Mesenteric fat pad (tissue), 1 donor: ENCODE results near the gene SRP68. TPM values are rescaled to one million over a fixed set of nuclear protein-coding genes. Genes with fewer than 3 reads are reported as not detected.

Experiments
- DNase-seq: peaks from one replicate; pipeline ENCODE4 v3.0.0-alpha.2; 2020; ENCODE audit warnings: low spot score
- total RNA-seq: library from RNA; stranded (reverse); fragmentation: NEBNext Ultra II Directional; extraction: Animal tissue kit (Norgen Biotek cat#: 25700); gene quantifications from one replicate; pipeline ENCODE4 v1.2.1, GENCODE V29; 2021
- donor health status: DM: yes; HTN: yes; CAD: no.

SRP68 gene
- total RNA-seq, 1 donor from 2014 or later = 69.1 TPM

DNA sequence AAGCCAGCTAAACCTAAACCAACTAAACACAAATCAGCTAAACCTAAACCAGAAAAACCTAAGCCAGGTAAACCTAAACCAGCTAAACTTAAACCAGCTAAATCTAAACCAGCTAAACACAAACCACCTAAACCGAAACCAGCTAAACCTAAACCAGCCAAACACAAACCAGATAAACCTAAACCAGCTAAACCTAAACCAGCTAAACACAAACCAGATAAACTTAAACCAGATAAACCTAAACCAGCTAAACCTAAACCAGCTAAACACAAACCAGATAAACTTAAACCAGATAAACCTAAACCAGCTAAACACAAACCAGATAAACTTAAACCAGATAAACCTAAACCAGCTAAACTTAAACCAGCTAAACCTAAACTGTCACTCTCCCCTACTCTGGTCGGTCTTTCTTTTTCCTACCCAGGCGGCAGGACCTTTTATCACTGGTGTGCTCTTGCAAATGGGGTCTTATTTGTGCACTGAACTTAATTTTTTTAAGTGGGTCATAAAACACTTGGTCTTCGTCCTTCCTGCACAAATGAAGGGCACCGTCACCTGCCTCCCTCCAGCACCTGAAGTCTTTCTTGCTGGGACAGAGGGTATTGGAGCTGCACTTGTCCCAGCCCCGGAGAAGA, 52.4 kb downstream of the SRP68 start:
- no peak for DNase-seq

DNA sequence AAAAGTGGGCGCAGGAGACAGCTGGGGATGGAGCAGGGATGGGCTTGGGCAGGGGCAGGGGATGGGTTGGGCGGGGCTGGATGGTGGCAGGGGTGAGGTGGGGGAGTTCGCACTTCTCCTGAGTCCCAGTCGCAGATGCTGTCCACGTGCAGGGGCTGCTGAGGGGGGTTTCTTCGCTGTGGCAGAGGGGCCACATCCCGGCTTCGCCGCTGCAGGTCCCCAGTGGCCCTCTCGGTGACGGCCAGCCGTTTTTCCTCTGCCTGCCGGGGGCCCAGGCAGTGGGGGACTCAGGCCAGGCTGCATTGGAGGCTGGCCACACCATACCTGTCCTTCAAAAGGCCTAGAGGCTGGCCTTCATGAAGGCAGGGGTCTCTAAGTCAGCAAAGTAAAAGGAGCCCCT, 53.5 kb downstream of the SRP68 start:
- no peak for DNase-seq

DNA sequence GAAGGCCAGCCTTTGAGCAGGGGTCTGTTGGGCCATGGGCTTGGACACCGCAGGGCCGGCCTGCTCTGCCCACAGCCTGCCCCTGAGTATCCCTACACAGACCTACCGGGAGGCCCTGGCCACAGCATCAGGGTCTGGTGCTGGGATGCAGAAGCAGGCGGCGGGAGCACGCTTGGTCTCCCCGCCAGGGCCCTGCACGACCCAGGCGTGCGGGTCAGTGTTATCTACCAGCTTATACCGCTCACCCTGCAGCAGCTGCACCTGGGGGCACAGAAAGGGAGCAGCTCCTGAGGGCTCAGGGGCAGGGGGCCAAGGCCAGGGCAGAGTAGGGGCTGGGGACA, 54.0 kb downstream of the SRP68 start:
- no peak for DNase-seq

DNA sequence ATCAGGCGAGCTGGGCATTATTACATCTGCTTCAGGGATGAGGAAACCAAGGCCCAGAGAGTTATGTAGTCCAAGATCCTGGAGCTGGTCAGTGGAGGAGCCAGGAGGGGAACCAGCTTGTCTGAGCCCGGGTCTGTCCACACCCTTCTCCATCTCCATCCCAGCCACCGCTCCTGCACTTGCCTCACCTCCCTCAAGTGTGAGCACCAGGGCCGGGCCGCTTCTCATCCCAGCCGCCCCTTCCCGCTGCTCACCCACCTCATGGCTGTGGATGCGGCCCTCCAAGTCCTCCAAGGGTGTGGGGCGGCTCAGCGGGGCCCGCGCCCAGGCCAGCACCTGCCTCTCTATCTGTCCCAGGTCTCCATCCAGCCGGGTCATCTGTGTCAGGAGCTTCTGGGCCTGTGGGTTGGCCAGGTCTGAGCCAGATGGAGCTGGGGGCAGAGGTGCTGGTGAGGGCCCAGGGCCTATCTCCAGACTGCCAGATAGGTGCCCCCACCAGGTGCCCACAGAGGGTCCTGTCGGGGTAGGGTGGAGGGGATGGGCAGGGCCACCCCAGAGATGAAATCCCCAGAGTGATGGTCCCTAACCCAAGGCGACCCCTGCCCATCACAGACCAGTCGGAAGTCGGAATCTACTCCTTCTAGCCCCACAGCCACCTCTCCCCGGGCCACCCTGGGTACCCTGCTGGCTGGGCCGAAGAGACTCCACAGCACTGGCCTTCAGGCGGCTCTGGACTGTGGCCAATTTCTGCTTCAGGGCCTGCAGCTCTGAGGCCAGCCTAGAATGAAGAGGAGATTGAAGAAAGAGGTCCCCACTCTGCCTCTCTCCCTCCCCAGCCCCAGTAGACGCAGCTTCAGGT, 54.6 kb downstream of the SRP68 start:
- no peak for DNase-seq

DNA sequence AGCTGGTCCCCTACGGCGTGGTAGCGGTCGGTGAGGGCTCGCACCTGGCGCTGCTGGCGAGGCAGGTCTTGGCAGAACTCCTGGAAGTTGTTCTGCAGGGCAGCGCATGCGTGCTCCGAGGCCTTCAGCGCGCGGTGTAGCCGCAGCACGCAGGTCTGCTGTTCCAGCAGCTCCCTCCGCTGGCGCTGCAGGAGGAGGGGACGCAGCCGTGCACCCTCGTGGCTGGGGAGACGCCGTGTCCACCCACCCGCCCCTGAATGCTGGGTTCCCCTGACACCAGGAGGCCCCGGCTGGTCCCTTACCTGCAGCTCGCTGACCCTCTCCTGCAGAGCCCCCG, 57.4 kb downstream of the SRP68 start:
- DNase-seq = no peak

DNA sequence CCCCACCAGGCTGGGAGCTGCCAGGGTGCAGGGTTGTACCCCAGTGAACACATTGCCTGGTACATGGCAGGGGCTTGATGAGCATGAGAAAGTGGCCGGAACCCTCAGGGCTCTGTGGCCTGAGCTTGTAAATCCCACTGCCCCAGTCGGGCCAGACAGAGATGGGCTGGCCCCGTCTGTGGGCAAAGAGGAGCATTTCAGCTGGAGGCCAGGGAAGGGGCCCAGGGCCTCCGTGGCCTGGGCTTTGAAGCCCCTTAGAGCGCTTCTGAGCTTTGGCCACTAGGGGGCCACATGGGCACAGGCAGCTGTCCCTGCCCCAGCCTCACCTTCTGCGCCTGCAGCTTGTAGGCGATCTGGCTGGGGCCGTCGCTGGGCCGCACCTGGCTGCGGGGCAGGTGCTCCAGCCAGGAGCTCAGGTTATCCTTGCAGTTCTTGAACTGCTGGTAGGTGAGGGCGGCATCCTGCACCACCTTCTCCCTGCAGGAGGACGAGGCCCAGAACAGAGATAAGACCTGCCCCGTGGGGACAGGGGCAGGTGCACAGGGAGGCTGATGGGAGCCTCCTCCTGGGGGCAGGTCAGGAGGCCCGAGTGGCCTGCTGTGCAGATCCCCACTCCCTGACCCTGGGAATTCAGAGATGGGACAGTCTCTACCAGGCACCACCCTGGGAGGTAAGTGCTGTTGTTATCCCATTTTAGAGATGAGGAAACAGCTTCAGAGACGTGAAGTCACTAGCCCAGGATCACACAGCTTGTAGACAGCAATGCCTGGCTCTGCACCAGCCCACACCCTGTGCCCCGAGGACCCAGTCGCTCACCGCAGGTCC, 58.0 kb downstream of the SRP68 start:
- no peak for DNase-seq

DNA sequence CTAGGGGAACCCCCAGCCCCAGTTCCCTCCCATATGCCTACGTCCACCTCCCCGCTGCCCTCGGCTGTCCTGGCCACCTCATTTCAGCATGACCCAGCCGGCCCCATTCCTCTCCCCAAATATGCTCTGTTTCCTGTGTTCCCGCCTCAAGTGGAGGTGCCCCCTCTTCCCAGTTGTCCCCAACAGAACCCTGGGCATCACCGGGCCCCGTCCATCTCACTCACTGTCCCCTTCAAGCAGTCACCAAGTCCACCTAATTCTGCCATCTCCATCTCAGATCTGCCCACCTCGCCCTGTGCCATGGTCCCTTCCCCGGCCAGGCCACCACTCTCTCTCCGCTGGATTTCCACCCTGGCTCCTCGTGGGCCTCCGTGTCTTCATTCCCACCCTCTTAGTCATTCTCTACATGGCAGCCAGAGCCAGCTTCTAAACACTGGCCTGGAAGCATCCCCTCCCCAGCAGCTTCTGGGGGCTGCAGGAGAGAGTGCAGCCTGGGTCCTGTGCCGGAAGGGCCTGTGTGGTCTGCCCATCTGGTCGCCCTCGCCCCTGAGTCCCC, 58.9 kb downstream of the SRP68 start:
- no peak for DNase-seq

DNA sequence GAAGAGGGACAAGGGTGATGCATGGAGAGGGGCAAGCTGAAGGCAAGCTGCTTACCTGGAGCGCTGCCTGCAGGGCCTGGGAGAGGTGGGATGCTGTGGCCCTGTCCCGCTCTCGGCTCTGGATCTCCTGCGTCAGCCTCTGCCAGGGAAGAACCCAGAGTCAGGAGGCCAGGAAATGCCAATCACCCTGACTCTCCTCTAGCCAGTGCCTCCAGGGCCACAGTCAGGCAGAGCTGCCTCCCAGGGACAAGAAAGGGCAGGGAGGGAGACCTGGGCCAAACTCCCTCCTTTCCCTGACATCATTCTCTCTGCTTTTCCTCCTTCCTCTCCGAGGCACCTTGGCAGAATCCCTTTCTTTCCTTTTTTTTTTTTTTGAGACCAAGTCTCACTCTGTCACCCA, 60.4 kb downstream of the SRP68 start:
- no peak for DNase-seq

DNA sequence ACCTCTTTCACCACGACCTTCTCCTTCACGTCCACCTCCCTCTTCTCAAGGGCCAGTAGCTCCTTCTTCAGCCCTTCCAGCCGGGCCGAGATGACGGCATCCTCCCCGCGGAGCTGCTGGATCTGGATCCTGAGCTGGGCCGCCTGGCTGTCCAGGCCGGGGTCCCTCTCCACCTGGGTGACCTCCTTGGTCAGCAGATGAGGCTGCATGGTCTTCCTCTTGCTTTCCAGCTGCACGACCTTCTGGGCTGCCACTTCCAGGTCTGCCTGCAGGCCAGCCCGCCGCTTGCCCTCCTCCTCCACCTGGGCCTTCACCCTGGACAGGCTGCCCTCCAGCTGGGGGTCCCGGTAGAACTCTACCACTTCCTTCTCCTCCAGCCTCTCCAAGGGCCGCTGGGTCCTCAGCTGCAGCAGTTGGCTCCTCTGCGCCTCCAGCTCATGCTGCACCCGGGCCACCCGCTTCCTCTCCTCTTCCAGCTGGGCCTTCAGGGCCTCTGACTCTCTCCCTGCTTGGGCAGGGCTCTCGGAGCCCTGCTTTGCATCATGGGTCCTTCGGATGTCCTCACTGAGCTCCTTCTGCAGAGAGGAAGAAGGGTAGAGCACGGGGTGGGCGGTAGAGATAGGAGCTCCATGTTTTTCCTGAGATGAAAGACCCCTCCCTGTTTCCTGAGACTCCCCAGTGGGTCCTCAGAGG, 62.2 kb downstream of the SRP68 start:
- DNase-seq = no peak

DNA sequence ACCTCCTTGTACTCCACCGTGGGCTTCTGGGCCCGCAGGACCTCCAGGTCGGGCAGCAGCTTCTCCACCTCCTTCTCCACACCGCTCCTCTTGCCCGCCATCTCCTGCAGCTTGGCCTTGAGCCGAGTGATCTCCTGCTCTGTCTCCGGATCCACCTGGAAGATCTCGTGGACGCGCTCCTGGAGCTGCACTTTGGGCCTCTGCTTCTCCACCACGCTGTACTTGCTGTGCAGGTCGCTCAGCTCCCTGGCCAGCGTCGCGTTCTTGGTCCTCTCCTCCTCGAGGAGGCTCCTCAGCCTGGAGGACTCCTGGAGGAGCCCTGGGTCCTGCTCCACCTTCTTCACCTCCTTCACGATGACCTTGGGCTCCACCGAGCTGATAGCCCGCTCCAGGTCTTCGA, 62.9 kb downstream of the SRP68 start:
- DNase-seq = no peak

DNA sequence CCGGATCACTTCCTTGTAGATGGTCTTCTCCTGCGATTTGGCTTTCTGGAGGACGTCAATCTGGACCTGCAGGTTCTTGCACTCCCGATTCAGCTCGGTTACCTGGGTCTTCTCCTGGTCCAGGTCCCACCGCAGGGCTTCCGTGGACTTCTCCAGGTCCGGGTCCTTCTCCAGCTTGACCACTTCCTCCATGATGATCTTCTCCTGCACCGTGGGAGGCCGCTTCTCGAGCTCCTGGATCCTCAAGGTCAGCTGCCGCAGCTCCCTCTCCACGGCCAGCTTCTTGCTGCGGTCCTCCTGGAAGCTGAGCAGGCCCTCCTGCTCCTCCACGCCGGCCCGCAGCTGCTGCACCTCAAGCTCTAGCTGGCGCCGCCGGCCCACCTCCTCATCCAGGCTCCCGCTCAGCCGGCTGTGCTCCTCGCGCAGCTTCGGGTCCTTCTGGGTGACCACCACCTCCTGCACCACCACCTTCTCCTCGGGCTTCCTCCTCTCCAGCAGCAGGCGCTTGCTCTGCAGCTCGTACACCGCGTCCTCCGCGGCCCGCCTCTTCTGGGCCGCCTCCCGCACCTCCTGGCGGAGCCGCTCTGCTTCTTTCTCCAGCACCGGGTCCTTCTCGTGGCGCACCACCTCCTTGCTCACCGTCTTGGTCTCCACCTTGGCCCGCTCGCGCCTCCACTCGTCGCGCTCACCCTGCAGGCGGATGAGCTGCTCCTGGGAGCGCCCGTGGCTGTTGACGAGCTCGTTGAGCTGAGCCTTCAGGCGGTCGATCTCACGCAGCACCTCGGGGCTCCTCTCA, 63.5 kb downstream of the SRP68 start:
- no peak for DNase-seq

DNA sequence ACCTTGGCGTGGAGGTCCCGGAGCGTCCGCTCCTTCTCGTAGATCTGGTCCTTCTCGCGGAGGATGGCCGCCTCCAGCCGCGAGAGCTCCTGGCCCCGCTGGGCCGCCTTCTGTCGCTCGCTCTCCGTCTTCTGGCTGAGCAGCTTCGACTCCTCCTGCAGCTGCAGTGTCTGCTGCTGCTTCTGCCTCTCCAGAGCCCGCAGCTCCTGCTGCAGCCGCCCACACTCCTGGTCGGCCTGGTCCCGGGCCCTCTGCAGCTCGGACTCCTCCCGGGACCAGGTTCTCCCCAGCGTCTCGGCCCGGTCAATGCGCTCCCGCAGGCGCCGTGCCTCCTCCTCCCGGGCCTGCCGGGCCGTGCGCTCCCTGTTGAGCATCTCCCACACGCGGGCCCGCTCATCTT, 64.1 kb downstream of the SRP68 start:
- DNase-seq = no peak

DNA sequence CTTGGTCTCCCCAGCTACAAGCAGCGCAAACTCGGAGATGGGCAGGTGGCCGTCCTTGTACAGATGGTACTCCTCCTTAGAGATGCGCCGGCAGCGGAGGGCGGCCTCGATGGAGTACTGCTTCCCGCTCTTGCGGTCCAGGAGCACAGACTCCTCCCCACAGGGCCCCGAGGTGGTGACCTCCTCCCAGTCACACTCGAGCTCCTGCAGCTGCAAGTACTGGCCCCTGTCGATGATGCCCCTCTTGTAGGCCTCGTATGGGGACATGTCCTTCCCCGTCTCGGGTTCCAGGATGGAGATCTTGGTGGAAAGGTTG, 64.5 kb downstream of the SRP68 start:
- DNase-seq = no peak

DNA sequence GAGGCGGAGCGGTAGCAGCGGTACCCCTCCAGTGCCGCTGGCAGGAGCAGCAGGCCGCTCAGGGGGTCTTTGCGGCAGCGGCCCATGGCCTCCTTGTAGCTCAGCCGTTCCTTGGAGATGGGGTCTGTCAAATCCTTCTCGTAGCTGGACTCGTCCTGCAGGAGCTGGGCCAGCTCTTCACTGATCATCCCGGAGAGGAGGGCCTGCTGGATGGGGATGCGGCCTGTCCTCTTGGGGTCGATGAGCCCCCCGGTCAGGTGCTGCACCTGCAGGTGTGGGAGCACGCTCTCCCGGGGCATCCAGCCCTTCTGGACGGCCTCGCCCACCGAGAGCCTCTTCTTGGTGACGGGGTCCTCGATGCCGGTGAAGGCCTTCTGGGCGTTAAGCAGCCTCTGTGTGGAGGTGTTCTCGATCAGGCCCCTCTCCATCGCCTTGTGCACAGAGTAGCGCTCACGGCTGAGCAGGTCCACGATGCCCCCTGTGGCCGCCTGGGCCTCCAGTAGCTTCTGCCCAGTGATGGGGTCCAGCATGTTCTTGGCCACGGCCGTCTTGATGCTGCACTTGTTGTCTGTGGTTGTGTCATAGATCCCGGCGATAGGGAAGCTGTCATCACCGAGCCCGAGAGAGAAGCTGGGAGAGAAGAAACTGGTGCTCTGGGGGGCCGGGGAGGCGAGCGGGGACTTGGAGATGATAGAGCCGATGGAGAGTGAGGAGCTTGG, 65.0 kb downstream of the SRP68 start:
- no peak for DNase-seq

DNA sequence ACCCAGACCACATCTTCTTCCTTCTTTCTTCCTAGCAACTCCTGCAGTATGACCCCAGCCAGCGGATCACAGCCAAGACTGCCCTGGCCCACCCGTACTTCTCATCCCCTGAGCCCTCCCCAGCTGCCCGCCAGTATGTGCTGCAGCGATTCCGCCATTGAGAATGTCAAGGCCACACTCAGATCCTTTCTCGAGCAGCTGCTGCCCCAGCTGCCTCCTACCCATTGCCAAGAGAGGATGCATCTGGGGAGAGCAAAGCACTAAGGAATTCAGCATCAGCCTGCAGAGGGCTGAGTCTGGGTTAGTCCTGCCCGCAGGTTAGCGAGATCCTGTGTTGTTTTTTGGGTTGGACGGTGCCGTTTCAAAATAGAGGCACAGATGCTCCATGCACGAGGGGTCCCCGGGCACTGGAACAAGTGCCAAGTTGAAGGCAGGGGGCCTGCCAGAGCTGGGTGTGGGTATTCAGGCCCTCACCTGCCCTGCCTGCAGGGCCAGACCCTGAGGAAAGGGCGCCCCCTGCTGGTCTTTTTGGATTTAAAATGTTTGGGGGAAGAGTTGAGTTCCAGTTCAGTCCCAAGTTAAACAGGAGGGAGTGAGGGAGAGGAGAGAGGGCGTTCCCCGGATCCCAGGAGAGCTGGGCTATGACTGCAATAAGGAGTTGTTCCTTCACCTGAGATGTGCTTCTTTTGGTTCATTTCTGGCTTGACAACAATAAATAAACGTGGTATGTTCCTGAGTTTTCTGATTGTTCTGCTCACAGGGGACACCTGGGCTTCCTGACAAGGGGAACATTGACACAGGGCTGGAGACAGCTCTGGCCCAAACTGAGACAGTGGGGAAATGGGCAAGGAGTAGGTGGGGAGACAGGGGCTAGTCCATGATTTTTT, 66.8 kb downstream of the SRP68 start:
- no peak for DNase-seq

DNA sequence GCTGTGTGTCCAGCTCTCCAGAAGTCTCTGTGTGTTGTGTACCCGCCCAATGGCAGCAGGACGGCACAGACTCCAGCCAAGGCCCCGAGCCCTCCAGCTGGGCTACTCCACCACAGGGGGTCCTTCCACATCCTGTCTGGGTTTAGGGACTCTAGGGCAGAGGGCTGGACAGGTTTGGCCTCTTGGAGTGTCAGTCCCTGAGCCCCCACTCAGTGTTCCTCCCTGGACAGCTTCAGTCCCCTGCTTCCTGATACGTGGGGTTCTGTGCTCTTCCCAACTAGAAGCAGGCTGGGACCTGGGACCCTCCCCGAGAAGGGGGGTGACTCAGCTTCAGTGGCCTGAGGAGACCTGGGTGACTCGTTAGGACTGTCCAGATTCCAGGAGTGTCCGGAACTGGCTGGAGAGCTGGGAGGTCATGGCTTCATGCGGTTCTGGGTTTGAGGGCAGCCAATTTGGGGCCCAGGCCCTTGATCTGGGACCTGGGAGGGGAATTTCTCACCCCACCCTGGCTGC, 67.5 kb downstream of the SRP68 start:
- no peak for DNase-seq

DNA sequence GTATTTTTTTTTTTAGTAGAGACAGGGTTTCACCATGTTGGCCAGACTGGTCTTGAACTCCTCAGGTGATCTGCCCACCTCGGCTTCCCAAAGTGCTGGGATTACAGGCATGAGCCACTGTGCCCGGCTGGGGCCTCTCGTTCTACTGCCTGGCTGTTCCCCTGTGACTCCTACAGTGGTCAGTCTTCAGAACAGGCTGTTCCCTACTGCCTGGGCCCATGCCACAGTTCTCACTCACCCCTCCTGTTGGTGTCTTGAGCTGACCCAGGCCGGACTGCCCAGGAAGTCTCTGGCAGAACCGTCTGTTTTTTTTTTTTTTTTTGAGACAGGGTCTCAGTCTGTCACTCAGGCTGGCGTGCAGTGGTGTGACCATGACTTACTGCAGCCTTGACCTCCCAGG, 68.4 kb downstream of the SRP68 start:
- DNase-seq = no peak

DNA sequence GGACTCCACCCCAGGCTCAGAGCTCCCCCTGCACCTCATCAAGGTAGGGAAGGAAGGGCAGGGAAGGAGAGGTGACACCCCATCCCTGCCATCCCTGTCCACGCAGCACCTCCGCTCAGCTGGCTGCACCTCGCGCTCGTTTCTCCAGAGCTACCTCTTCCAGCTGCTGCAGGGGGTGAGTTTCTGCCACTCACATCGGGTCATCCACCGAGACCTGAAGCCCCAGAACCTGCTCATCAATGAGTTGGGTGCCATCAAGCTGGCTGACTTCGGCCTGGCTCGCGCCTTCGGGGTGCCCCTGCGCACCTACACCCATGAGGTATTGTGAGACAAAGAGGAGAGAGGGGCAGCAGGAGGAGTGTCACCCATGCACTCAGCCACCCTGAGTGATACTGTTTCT, 70.2 kb downstream of the SRP68 start:
- no peak for DNase-seq
